HG02852 (cell line): ENCODE results near the gene BLVRA.
A peak's percentile ranks its signal among the peaks of the same experiment; 100 is the strongest.

Source experiments
- ATAC-seq: cut with Tn5 transposase; IDR thresholded peaks from one replicate; pipeline ENCODE4 v1.9.1; 2021; ENCODE audit warnings: mild to moderate bottlenecking, moderate library complexity; ENCODE audit not compliant: unreplicated experiment

Gene BLVRA

GRCh38 chr7:43749383-43749940 lies 9.0 kb upstream of the BLVRA start:
- ATAC-seq: no peak

- no peak for ATAC-seq
Measured at GRCh38 chr7:43750016-43750887, 8.2 kb upstream of the BLVRA start.

- no peak for ATAC-seq
Measured at GRCh38 chr7:43752411-43752810, 6.1 kb upstream of the BLVRA start.

- no peak for ATAC-seq
Measured at GRCh38 chr7:43753271-43753810, 5.1 kb upstream of the BLVRA start.

GRCh38 chr7:43753843-43754242 lies 4.6 kb upstream of the BLVRA start:
- ATAC-seq: no peak

GRCh38 chr7:43754596-43754995 lies 3.9 kb upstream of the BLVRA start:
- ATAC-seq: no peak

- peak; percentile 34 for ATAC-seq
Measured at GRCh38 chr7:43756368-43757072, 2.0 kb upstream of the BLVRA start.

GRCh38 chr7:43757073-43757720 lies 1.3 kb upstream of the BLVRA start:
- no peak for ATAC-seq

GRCh38 chr7:43758822-43759683 lies 573 bp downstream of the BLVRA start:
- peak; percentile 57 for ATAC-seq

GRCh38 chr7:43760861-43761260 lies 2.4 kb downstream of the BLVRA start:
- ATAC-seq: no peak

- no peak for ATAC-seq
Measured at GRCh38 chr7:43761382-43761781, 2.9 kb downstream of the BLVRA start.

- no peak for ATAC-seq
Measured at GRCh38 chr7:43761938-43762692, 3.6 kb downstream of the BLVRA start.

GRCh38 chr7:43763183-43763582 lies 4.7 kb downstream of the BLVRA start:
- no peak for ATAC-seq

- ATAC-seq: peak; percentile 60
Measured at GRCh38 chr7:43764039-43764761, 5.7 kb downstream of the BLVRA start.

- no peak for ATAC-seq
Measured at GRCh38 chr7:43764807-43765491, 6.5 kb downstream of the BLVRA start.

- ATAC-seq: no peak
Measured at GRCh38 chr7:43766564-43766963, 8.1 kb downstream of the BLVRA start.

- ATAC-seq: no peak
Measured at GRCh38 chr7:43767311-43767710, 8.8 kb downstream of the BLVRA start.

GRCh38 chr7:43768201-43768886 lies 9.9 kb downstream of the BLVRA start:
- ATAC-seq: no peak
